Smooth muscle cell (in vitro differentiated cells): Measurements from ENCODE around the gene FOXJ3. TPM values are rescaled to one million over a fixed set of nuclear protein-coding genes. Genes with fewer than 3 reads are reported as not detected.

Experiments
- DNase-seq: peaks from one replicate; lab custom pipeline; 2025; ENCODE audit not compliant: unreplicated experiment; lab: John Stamatoyannopoulos, UW
- H2AFZ ChIP-seq: fragments of 200-600 bp; sonication (generic); 2 replicates; pipeline ENCODE4 v1.6.0; 2016; ENCODE audit warnings: antibody characterized with exemption, low read depth, mild to moderate bottlenecking
- H3F3A ChIP-seq: fragments of 200-600 bp; sonication (generic); 2 replicates; pipeline ENCODE4 v1.6.0; 2017; ENCODE audit warnings: antibody characterized with exemption, low read depth
- H3K27ac ChIP-seq: fragments of 200-600 bp; sonication (generic); 2 replicates; pipeline ENCODE4 v1.5.1; 2016; ENCODE audit warnings: low read depth, mild to moderate bottlenecking
- H3K27me3 ChIP-seq: fragments of 200-600 bp; sonication (generic); 2 replicates; pipeline ENCODE4 v1.6.1; 2016; ENCODE audit warnings: low read depth, mild to moderate bottlenecking
- H3K36me3 ChIP-seq: fragments of 200-600 bp; sonication (generic); 2 replicates; pipeline ENCODE4 v1.5.1; 2016; ENCODE audit warnings: low read depth
- H3K4me1 ChIP-seq: fragments of 200-600 bp; sonication (generic); 2 replicates; pipeline ENCODE4 v1.5.1; 2016; ENCODE audit warnings: low read depth
- H3K4me2 ChIP-seq: fragments of 200-600 bp; sonication (generic); 2 replicates; pipeline ENCODE4 v1.6.0; 2016; ENCODE audit warnings: mild to moderate bottlenecking
- H3K4me3 ChIP-seq: fragments of 200-600 bp; sonication (generic); 2 replicates; pipeline ENCODE4 v1.5.1; 2016; ENCODE audit warnings: mild to moderate bottlenecking
- H3K79me2 ChIP-seq: fragments of 200-600 bp; sonication (generic); 2 replicates; pipeline ENCODE4 v1.6.0; 2016; ENCODE audit warnings: low read depth, mild to moderate bottlenecking
- H3K9ac ChIP-seq: fragments of 200-600 bp; sonication (generic); 2 replicates; pipeline ENCODE4 v1.6.0; 2016; ENCODE audit warnings: low read depth
- H3K9me3 ChIP-seq: fragments of 200-600 bp; sonication (generic); replicated peaks from 2 replicates; pipeline ENCODE4 v1.5.1; 2016; ENCODE audit warnings: low read depth
- H4K20me1 ChIP-seq: fragments of 200-600 bp; sonication (generic); 2 replicates; pipeline ENCODE4 v1.6.0; 2016; ENCODE audit warnings: low read depth
- CTCF ChIP-seq: fragments of 200-600 bp; sonication (generic); IDR thresholded peaks from 2 replicates; pipeline ENCODE4 v1.5.1; 2017; ENCODE audit warnings: borderline replicate concordance, mild to moderate bottlenecking, antibody characterized with exemption; ENCODE audit not compliant: insufficient read depth, poor library complexity, severe bottlenecking
- WGBS: methylation state at CpG from one replicate; pipeline ENCODE4 v1.1.7; 2016; ENCODE audit warnings: low lambda C conversion rate; 5-methylcytosine and 5-hydroxymethylcytosine counted together
- polyA plus RNA-seq: library from polyadenylated mRNA; unstranded; fragments of >200 nt; fragmentation: Nextera tagmentation; extraction: Ambion mirVana; gene quantifications from 2 replicates; pipeline ENCODE4 v1.2.1, GENCODE V29; 2016
- total RNA-seq: library from RNA; depleted of rRNA; stranded (reverse); fragments of >200 nt; gene quantifications from 2 replicates; pipeline ENCODE4 v1.2.3, GENCODE V29; 2014

Gene FOXJ3
- total and polyA plus RNA-seq, 2 experiments from 2014 or later = 19.3 to 40.9 TPM

- peak overlapping the region; percentile 44 for H3K27ac ChIP-seq
- H3K79me2 ChIP-seq = peaks cover 97% of the 10 kb centered on the region
- H3F3A ChIP-seq = no peaks in the 10 kb centered on the region
- H3K4me1 ChIP-seq = peaks cover 5% of the 10 kb centered on the region
- no peak overlapping the region for H3K4me3 ChIP-seq
- H3K27me3 ChIP-seq = no peaks in the 10 kb centered on the region
- no peak overlapping the region for H2AFZ ChIP-seq
- H3K4me2 ChIP-seq = peak overlapping the region; percentile 68
- peaks cover 94% of the 10 kb centered on the region for H4K20me1 ChIP-seq
- no peaks in the 10 kb centered on the region for H3K9me3 ChIP-seq
- TF ChIP-seq CTCF = no peak
- whole genome bisulfite sequencing = 6% methylated on average over 1 of the region's 1 CpG
- H3K9ac ChIP-seq = no peak overlapping the region
- DNase-seq = no peak
- no peaks in the 10 kb centered on the region for H3K36me3 ChIP-seq
Measured at GRCh38 chr1:42311138-42311537, 23.9 kb downstream of the FOXJ3 start.

DNA sequence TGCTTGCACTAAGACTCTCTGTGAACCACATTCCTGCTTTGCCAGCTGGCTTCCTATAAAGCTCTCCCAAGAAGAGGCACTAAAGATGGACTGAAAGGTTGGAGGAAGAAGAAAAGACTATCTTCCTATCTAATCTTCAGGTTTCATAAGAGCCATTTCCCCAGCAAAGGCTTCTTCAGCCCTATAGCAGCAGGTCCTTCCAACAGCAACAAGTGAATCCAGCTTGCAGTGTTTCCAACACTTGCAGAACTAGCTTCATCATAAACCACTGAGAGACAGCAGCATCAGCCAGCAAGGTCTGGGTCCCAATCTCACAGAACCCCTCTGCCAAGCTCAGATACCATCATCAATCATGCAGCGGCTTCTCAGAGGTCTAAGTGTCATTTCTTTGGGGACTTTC, 28.1 kb downstream of the FOXJ3 start:
- Histone ChIP-seq H3K27ac (no peak overlapping the region), H4K20me1 (peaks cover 64% of the 10 kb centered on the region), H3K4me3 (no peak overlapping the region), H3K27me3 (no peaks in the 10 kb centered on the region), H3K9me3 (no peaks in the 10 kb centered on the region), H3K4me2 (no peak overlapping the region), H2AFZ (no peak overlapping the region), H3F3A (no peaks in the 10 kb centered on the region), H3K36me3 (peaks cover 7% of the 10 kb centered on the region), H3K79me2 (peaks cover 96% of the 10 kb centered on the region), H3K4me1 (peaks cover 5% of the 10 kb centered on the region), H3K9ac (no peak overlapping the region)
- DNase-seq = no peak
- TF ChIP-seq CTCF = no peak
- WGBS = 100% methylated on average over 1 of the region's 1 CpG

GRCh38 chr1:42305639-42306038, 29.4 kb downstream of the FOXJ3 start:
- H3K27me3 ChIP-seq = no peaks in the 10 kb centered on the region
- DNase-seq = no peak
- H3K4me1 ChIP-seq = no peaks in the 10 kb centered on the region
- H3K9ac ChIP-seq = no peak overlapping the region
- H3K9me3 ChIP-seq = no peaks in the 10 kb centered on the region
- peaks cover 14% of the 10 kb centered on the region for H3K36me3 ChIP-seq
- WGBS = 96% methylated on average over 5 of the region's 5 CpGs
- no peak overlapping the region for H3K4me2 ChIP-seq
- no peak overlapping the region for H2AFZ ChIP-seq
- no peaks in the 10 kb centered on the region for H3F3A ChIP-seq
- H3K79me2 ChIP-seq = peaks cover 88% of the 10 kb centered on the region
- H3K4me3 ChIP-seq = no peak overlapping the region
- H4K20me1 ChIP-seq = peaks cover 51% of the 10 kb centered on the region
- TF ChIP-seq CTCF = no peak
- no peak overlapping the region for H3K27ac ChIP-seq

DNA sequence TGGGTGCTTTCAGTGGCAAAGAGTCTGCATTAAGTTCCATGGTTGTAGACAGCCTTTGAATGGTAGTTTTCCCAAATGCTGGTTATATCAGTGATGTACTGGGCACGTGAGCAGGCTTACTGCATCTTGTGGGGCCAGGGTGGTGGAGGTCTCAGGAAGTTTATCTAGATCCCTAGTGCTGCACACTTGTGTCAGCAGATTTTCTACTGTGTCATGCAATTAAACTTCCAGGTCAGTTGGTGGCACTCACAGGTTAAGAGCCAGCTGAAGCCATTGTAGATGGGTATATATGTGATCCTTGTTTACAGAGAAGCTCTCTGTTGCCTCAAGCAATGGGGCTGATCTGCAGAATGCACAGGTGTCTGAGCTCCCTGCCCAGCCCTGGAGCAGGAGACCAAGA, 33.0 kb downstream of the FOXJ3 start:
- Histone ChIP-seq H3K4me1 (no peaks in the 10 kb centered on the region), H4K20me1 (peaks cover 17% of the 10 kb centered on the region), H3F3A (no peaks in the 10 kb centered on the region), H2AFZ (no peak overlapping the region), H3K4me3 (no peak overlapping the region), H3K79me2 (peaks cover 65% of the 10 kb centered on the region), H3K27ac (no peak overlapping the region), H3K36me3 (peaks cover 14% of the 10 kb centered on the region), H3K9me3 (no peaks in the 10 kb centered on the region), H3K27me3 (no peaks in the 10 kb centered on the region), H3K4me2 (no peak overlapping the region), H3K9ac (no peak overlapping the region)
- WGBS = 100% methylated on average over 1 of the region's 1 CpG
- no peak for TF ChIP-seq CTCF
- no peak for DNase-seq
